WTC11 (cell line): ENCODE measurements around the gene PCDHGA1. TPM values are rescaled to one million over a fixed set of nuclear protein-coding genes. Genes with fewer than 3 reads are reported as not detected.

Experiments used
- ATAC-seq: fragments of 200-7000 bp; cut with Tn5 transposase; 2 replicates; pipeline ENCODE4 v1.10.0; 2021; ENCODE audit warnings: mild to moderate bottlenecking, moderate library complexity
- CTCF ChIA-PET: fragments of 300-600 bp; sonication (Branson Sonifier 250); formaldehyde crosslinking; loops from one replicate; lab custom pipeline; 2021; ENCODE audit warnings: antibody characterized with exemption; lab: Charles Lee
- POLR2A ChIA-PET: fragments of 350-600 bp; sonication (Branson Sonifier 250); formaldehyde crosslinking; loops from one replicate; lab custom pipeline; 2021; ENCODE audit warnings: antibody characterized with exemption; lab: Charles Lee
- DNase-seq: peaks from one replicate; pipeline ENCODE4 v3.0.0; 2021; ENCODE audit warnings: low spot score
- H3K27ac Mint-ChIP-seq: 2 replicates; pipeline ENCODE4 v1.8.0; 2021; ENCODE audit warnings: mixed read lengths
- H3K27me3 Mint-ChIP-seq: 2 replicates; pipeline ENCODE4 v1.8.0; 2021; ENCODE audit warnings: low read depth, mild to moderate bottlenecking, moderate library complexity, mixed read lengths
- H3K36me3 Mint-ChIP-seq: 2 replicates; pipeline ENCODE4 v1.8.0; 2021; ENCODE audit warnings: mixed read lengths
- H3K4me1 Mint-ChIP-seq: 2 replicates; pipeline ENCODE4 v1.8.0; 2022; ENCODE audit warnings: mixed read lengths
- H3K4me3 Mint-ChIP-seq: 2 replicates; pipeline ENCODE4 v1.8.0; 2021; ENCODE audit warnings: mild to moderate bottlenecking, moderate library complexity, mixed read lengths
- H3K9me3 Mint-ChIP-seq: 2 replicates; pipeline ENCODE4 v1.8.0; 2021; ENCODE audit warnings: mixed read lengths
- ATF1 ChIP-seq: sonication (generic); formaldehyde crosslinking; IDR thresholded peaks from 2 replicates; pipeline ENCODE4 v1.8.1; 2023; ENCODE audit warnings: mild to moderate bottlenecking, moderate library complexity, missing genetic modification reagents
- FOXP1 ChIP-seq: sonication (generic); formaldehyde crosslinking; IDR thresholded peaks from 2 replicates; pipeline ENCODE4 v1.8.0; 2022; ENCODE audit warnings: missing genetic modification reagents, mild to moderate bottlenecking, moderate library complexity, borderline replicate concordance
- GABPB1 ChIP-seq: sonication (generic); formaldehyde crosslinking; IDR thresholded peaks from 2 replicates; pipeline ENCODE4 v1.8.1; 2023; ENCODE audit warnings: mild to moderate bottlenecking, missing genetic modification reagents
- GRHL2 ChIP-seq: fragments of 250-450 bp; sonication (Bioruptor Pico); IDR thresholded peaks from 2 replicates; pipeline ENCODE4 v1.8.0; 2022; ENCODE audit warnings: mild to moderate bottlenecking, moderate library complexity; ENCODE audit not compliant: insufficient replicate concordance, severe bottlenecking
- MYBL2 ChIP-seq: sonication (generic); formaldehyde crosslinking; IDR thresholded peaks from 2 replicates; pipeline ENCODE4 v1.8.1; 2023; ENCODE audit warnings: mild to moderate bottlenecking, moderate library complexity, missing genetic modification reagents
- NFATC4 ChIP-seq: fragments of 250-450 bp; sonication (Bioruptor Pico); IDR thresholded peaks from 2 replicates; pipeline ENCODE4 v1.9.0; 2021; ENCODE audit warnings: mild to moderate bottlenecking
- ZNF219 ChIP-seq: sonication (generic); formaldehyde crosslinking; IDR thresholded peaks from 2 replicates; pipeline ENCODE4 v1.8.0; 2023; ENCODE audit warnings: missing genetic modification reagents, mild to moderate bottlenecking, borderline replicate concordance
- ZNF232 ChIP-seq: sonication (generic); formaldehyde crosslinking; IDR thresholded peaks from 2 replicates; pipeline ENCODE4 v1.8.0; 2022; ENCODE audit warnings: mild to moderate bottlenecking, missing genetic modification reagents
- total RNA-seq: library from RNA; stranded (reverse); gene quantifications from 3 replicates; pipeline ENCODE4 v1.2.3, GENCODE V29; 2021
- TF ChIP-seq, protein P1 (sequence below): sonication (generic); formaldehyde crosslinking; IDR thresholded peaks from 2 replicates; pipeline ENCODE4 v1.8.0; 2022; ENCODE audit warnings: mild to moderate bottlenecking, missing genetic modification reagents
- TF ChIP-seq, protein P2 (sequence below): sonication (generic); formaldehyde crosslinking; IDR thresholded peaks from 2 replicates; pipeline ENCODE4 v1.8.0; 2023; ENCODE audit warnings: missing genetic modification reagents, mild to moderate bottlenecking, borderline replicate concordance
- TF ChIP-seq, protein P3 (sequence below): sonication (generic); formaldehyde crosslinking; IDR thresholded peaks from 2 replicates; pipeline ENCODE4 v1.8.1; 2022; ENCODE audit warnings: low read depth, missing genetic modification reagents, borderline replicate concordance
- TF ChIP-seq, protein P4 (sequence below): sonication (generic); formaldehyde crosslinking; IDR thresholded peaks from 2 replicates; pipeline ENCODE4 v1.8.1; 2023; ENCODE audit warnings: mild to moderate bottlenecking, missing genetic modification reagents
- TF ChIP-seq, protein P5 (sequence below): fragments of 250-450 bp; sonication (Bioruptor Pico); IDR thresholded peaks from 2 replicates; pipeline ENCODE4 v2.1.2; 2022; ENCODE audit warnings: mild to moderate bottlenecking, moderate library complexity
- TF ChIP-seq, protein P6 (sequence below): sonication (generic); formaldehyde crosslinking; IDR thresholded peaks from 2 replicates; pipeline ENCODE4 v1.8.0; 2023; ENCODE audit warnings: mild to moderate bottlenecking, missing genetic modification reagents
- TF ChIP-seq, protein P7 (sequence below): sonication (generic); formaldehyde crosslinking; IDR thresholded peaks from 2 replicates; pipeline ENCODE4 v1.8.0; 2022; ENCODE audit warnings: mild to moderate bottlenecking, missing genetic modification reagents
- TF ChIP-seq, protein P8 (sequence below): fragments of 200-600 bp; IDR thresholded peaks from 2 replicates; pipeline ENCODE4 v1.8.0; 2022; ENCODE audit warnings: antibody characterized with exemption

Gene PCDHGA1
- total RNA-seq, 1 experiment from 2014 or later = 1.5 TPM

DNA sequence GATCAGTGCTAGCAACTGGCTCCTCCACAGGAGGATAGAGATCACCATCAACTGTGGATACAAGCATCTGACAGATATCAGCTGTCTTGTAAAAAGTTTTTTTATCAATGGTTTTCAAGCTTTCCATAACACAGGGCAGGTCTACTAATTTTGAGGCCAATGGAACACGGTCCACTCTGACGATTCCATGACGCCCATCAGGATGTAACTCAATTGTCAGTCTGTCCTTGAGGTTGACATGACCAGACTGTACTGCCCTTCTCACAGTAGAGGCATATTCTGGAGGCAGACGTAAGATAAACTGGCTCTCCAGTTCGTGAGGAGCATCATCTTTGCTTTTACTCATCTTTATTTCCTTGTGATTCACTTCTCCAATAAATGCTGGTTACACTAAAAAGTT is 10.6 kb upstream of the PCDHGA1 start (continued):
- no peak for TF ChIP-seq NFATC4

DNA sequence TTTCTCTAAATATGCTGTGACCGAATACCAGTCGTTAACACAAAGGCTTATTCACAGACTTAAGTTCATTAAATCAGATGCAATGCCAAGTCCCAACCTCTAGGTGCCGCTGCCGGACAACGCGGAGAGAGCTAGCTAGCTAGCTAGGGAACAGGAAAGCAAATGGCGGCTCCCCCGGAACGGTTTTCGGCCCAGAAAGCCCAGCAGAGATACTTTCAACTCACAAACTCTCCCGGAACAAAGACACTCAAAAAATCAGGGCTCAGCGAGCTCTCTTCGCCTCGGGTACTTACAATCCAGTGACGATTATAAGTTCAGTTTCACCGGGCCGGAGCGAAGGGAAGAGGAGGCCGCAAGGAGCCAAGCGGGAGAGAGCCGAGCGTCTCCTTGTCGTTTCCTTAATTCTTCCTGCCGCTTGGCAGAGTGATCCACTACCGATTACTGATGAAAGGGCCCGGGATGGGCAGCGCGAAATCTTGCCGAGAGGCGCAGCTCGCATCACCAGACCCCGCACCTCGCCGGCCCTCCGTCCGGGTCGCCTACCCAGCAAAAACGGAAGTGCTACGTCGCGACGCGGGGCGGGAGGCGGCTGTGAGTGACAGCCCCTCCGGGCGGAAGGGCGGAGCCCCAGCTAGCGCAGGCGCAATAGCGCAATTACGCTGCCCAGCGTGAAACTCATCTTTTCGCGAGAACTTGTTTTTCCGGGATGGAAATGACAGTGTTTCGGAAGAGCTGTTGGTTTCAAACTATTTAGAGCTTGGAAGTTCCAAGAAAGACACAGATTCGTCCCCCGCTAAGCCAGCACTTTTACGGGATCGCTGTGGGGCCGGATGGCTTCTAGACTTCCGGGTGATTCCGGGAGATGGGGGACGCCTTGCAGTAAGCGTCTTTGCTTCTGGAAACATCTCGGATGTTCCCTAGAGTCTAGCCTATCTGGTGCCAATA is 9.8 kb upstream of the PCDHGA1 start, which contains the start of gene TAF7:
TAF7 (minus strand) TSS at position 560 of the 945 bp plus-strand sequence. CDS start 740 bp downstream, outside the sequence.
- peak within 1 kb of the TSS; percentile 99 for H3K27ac Mint-ChIP-seq
- peak; percentile 95 for DNase-seq
- CTCF ChIA-PET = interaction anchor here (0.5 to 4.9 kb wide), 43 partner anchors 9 to 316 kb away, joined by 3 to 46 read pairs (median 5); partner anchors contain the start of genes HDAC3, PCDHB10, PCDHB11 and PCDHB12
- H3K27me3 Mint-ChIP-seq = peaks cover 24% of the 10 kb centered on the region
- H3K9me3 Mint-ChIP-seq = peaks cover 33% of the 10 kb centered on the region
- peaks cover 46% of the 10 kb centered on the region for H3K36me3 Mint-ChIP-seq
- H3K4me3 Mint-ChIP-seq = peak within 1 kb of the TSS; percentile 99
- peak; percentile 94 for ATAC-seq
- POLR2A ChIA-PET = interaction anchor here (0.6 to 1.6 kb wide), 9 partner anchors 10 to 237 kb away, joined by 3 to 8 read pairs (median 4); partner anchors contain the start of genes PCDHB15, PCDHB2, PCDHGA1 and PCDHGA2
- H3K4me1 Mint-ChIP-seq = peaks cover 24% of the 10 kb centered on the region
- TF ChIP-seq, protein P1, sequence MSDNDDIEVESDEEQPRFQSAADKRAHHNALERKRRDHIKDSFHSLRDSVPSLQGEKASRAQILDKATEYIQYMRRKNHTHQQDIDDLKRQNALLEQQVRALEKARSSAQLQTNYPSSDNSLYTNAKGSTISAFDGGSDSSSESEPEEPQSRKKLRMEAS = peak; percentile 78
- TF ChIP-seq, protein P2, sequence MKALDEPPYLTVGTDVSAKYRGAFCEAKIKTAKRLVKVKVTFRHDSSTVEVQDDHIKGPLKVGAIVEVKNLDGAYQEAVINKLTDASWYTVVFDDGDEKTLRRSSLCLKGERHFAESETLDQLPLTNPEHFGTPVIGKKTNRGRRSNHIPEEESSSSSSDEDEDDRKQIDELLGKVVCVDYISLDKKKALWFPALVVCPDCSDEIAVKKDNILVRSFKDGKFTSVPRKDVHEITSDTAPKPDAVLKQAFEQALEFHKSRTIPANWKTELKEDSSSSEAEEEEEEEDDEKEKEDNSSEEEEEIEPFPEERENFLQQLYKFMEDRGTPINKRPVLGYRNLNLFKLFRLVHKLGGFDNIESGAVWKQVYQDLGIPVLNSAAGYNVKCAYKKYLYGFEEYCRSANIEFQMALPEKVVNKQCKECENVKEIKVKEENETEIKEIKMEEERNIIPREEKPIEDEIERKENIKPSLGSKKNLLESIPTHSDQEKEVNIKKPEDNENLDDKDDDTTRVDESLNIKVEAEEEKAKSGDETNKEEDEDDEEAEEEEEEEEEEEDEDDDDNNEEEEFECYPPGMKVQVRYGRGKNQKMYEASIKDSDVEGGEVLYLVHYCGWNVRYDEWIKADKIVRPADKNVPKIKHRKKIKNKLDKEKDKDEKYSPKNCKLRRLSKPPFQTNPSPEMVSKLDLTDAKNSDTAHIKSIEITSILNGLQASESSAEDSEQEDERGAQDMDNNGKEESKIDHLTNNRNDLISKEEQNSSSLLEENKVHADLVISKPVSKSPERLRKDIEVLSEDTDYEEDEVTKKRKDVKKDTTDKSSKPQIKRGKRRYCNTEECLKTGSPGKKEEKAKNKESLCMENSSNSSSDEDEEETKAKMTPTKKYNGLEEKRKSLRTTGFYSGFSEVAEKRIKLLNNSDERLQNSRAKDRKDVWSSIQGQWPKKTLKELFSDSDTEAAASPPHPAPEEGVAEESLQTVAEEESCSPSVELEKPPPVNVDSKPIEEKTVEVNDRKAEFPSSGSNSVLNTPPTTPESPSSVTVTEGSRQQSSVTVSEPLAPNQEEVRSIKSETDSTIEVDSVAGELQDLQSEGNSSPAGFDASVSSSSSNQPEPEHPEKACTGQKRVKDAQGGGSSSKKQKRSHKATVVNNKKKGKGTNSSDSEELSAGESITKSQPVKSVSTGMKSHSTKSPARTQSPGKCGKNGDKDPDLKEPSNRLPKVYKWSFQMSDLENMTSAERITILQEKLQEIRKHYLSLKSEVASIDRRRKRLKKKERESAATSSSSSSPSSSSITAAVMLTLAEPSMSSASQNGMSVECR (CRISPR knock-in tag) = peak; percentile 92
- no peak for TF ChIP-seq GRHL2 (CRISPR knock-in tag)
- peak; percentile 44; the same call in 1 of the 2 replicates for TF ChIP-seq GABPB1 (CRISPR knock-in tag)
- TF ChIP-seq ZNF232 (CRISPR knock-in tag) = 0 out of 2 replicates have a peak, but pooled peaks have one; percentile 77
- 0 out of 2 replicates have a peak, but pooled peaks have one; percentile 65 for TF ChIP-seq MYBL2 (CRISPR knock-in tag)
- TF ChIP-seq, protein P3, sequence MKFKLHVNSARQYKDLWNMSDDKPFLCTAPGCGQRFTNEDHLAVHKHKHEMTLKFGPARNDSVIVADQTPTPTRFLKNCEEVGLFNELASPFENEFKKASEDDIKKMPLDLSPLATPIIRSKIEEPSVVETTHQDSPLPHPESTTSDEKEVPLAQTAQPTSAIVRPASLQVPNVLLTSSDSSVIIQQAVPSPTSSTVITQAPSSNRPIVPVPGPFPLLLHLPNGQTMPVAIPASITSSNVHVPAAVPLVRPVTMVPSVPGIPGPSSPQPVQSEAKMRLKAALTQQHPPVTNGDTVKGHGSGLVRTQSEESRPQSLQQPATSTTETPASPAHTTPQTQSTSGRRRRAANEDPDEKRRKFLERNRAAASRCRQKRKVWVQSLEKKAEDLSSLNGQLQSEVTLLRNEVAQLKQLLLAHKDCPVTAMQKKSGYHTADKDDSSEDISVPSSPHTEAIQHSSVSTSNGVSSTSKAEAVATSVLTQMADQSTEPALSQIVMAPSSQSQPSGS (CRISPR knock-in tag) = no peak
- TF ChIP-seq ZNF219 = no peak
- TF ChIP-seq ATF1 (CRISPR knock-in tag) = no peak
- TF ChIP-seq, protein P4, sequence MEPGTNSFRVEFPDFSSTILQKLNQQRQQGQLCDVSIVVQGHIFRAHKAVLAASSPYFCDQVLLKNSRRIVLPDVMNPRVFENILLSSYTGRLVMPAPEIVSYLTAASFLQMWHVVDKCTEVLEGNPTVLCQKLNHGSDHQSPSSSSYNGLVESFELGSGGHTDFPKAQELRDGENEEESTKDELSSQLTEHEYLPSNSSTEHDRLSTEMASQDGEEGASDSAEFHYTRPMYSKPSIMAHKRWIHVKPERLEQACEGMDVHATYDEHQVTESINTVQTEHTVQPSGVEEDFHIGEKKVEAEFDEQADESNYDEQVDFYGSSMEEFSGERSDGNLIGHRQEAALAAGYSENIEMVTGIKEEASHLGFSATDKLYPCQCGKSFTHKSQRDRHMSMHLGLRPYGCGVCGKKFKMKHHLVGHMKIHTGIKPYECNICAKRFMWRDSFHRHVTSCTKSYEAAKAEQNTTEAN (CRISPR knock-in tag) = peak; percentile 79; the same call in 1 of the 2 replicates
- TF ChIP-seq, protein P5, sequence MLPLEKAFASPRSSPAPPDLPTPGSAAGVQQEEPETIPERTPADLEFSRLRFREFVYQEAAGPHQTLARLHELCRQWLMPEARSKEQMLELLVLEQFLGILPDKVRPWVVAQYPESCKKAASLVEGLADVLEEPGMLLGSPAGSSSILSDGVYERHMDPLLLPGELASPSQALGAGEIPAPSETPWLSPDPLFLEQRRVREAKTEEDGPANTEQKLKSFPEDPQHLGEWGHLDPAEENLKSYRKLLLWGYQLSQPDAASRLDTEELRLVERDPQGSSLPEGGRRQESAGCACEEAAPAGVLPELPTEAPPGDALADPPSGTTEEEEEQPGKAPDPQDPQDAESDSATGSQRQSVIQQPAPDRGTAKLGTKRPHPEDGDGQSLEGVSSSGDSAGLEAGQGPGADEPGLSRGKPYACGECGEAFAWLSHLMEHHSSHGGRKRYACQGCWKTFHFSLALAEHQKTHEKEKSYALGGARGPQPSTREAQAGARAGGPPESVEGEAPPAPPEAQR (CRISPR knock-in tag) = no peak
- TF ChIP-seq, protein P6, sequence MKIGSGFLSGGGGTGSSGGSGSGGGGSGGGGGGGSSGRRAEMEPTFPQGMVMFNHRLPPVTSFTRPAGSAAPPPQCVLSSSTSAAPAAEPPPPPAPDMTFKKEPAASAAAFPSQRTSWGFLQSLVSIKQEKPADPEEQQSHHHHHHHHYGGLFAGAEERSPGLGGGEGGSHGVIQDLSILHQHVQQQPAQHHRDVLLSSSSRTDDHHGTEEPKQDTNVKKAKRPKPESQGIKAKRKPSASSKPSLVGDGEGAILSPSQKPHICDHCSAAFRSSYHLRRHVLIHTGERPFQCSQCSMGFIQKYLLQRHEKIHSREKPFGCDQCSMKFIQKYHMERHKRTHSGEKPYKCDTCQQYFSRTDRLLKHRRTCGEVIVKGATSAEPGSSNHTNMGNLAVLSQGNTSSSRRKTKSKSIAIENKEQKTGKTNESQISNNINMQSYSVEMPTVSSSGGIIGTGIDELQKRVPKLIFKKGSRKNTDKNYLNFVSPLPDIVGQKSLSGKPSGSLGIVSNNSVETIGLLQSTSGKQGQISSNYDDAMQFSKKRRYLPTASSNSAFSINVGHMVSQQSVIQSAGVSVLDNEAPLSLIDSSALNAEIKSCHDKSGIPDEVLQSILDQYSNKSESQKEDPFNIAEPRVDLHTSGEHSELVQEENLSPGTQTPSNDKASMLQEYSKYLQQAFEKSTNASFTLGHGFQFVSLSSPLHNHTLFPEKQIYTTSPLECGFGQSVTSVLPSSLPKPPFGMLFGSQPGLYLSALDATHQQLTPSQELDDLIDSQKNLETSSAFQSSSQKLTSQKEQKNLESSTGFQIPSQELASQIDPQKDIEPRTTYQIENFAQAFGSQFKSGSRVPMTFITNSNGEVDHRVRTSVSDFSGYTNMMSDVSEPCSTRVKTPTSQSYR (CRISPR knock-in tag) = no peak
- TF ChIP-seq, protein P7, sequence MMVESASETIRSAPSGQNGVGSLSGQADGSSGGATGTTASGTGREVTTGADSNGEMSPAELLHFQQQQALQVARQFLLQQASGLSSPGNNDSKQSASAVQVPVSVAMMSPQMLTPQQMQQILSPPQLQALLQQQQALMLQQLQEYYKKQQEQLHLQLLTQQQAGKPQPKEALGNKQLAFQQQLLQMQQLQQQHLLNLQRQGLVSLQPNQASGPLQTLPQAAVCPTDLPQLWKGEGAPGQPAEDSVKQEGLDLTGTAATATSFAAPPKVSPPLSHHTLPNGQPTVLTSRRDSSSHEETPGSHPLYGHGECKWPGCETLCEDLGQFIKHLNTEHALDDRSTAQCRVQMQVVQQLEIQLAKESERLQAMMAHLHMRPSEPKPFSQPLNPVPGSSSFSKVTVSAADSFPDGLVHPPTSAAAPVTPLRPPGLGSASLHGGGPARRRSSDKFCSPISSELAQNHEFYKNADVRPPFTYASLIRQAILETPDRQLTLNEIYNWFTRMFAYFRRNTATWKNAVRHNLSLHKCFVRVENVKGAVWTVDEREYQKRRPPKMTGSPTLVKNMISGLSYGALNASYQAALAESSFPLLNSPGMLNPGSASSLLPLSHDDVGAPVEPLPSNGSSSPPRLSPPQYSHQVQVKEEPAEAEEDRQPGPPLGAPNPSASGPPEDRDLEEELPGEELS (CRISPR knock-in tag) = peak; percentile 64; the same call in 1 of the 2 replicates
- TF ChIP-seq FOXP1 (CRISPR knock-in tag) = peak; percentile 90
- no peak for TF ChIP-seq NFATC4
- TF ChIP-seq, protein P8, sequence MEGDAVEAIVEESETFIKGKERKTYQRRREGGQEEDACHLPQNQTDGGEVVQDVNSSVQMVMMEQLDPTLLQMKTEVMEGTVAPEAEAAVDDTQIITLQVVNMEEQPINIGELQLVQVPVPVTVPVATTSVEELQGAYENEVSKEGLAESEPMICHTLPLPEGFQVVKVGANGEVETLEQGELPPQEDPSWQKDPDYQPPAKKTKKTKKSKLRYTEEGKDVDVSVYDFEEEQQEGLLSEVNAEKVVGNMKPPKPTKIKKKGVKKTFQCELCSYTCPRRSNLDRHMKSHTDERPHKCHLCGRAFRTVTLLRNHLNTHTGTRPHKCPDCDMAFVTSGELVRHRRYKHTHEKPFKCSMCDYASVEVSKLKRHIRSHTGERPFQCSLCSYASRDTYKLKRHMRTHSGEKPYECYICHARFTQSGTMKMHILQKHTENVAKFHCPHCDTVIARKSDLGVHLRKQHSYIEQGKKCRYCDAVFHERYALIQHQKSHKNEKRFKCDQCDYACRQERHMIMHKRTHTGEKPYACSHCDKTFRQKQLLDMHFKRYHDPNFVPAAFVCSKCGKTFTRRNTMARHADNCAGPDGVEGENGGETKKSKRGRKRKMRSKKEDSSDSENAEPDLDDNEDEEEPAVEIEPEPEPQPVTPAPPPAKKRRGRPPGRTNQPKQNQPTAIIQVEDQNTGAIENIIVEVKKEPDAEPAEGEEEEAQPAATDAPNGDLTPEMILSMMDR = peak; percentile 85
